Kidney epithelial cell (primary cell): ENCODE measurements around the gene DUSP18. TPM values are rescaled to one million over a fixed set of nuclear protein-coding genes. Genes with fewer than 3 reads are reported as not detected.

Experiments used
- DNase-seq: peaks from one replicate; pipeline ENCODE4 v3.0.0-alpha.2; 2010; ENCODE audit warnings: low read depth
- H3K27me3 ChIP-seq: 2 replicates; pipeline ENCODE4 v1.6.0; 2011; ENCODE audit warnings: low read length; ENCODE audit not compliant: control insufficient read depth, insufficient read depth
- H3K36me3 ChIP-seq: 2 replicates; pipeline ENCODE4 v1.5.1; 2011; ENCODE audit warnings: low read length; ENCODE audit not compliant: control insufficient read depth, insufficient read depth
- H3K4me3 ChIP-seq: 2 replicates; pipeline ENCODE4 v1.5.1; 2011; ENCODE audit warnings: low read depth, mild to moderate bottlenecking, control low read depth, low read length
- CTCF ChIP-seq: IDR thresholded peaks from 2 replicates; pipeline ENCODE4 v1.5.1; 2011; ENCODE audit warnings: mild to moderate bottlenecking, moderate library complexity, low read length, control low read depth, inconsistent platforms; ENCODE audit not compliant: insufficient read depth, poor library complexity, severe bottlenecking
- total RNA-seq: library from RNA; depleted of rRNA; stranded (reverse); fragments of >200 nt; gene quantifications from 2 replicates; pipeline ENCODE4 v1.2.3, GENCODE V29; 2015

Gene DUSP18
- total RNA-seq, 1 donor from 2014 or later: 16.2 TPM

DNA sequence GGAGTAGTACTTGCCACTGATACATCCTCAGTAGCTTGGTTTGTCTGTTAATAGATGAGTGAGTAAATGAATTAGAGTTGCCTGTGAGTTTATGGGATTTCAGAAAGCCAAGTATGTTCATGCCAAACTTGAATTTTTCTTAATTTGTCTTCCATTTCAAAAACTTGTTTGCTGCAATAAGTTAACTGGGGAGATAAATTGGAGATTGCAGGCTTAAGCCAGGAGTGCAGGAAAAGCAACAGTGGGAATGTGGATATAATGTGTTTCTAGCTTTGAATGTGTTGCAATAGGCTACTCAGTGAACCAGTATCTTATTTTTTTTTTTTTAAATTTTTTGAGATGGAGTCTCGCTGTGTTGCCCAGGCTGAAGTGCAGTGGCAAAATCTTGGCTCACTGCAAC lies 35.2 kb upstream of the DUSP18 start:
- DNase-seq: no peak
- H3K36me3 ChIP-seq: no peaks in the 10 kb centered on the region
- TF ChIP-seq CTCF: no peak
- no peaks in the 10 kb centered on the region for H3K27me3 ChIP-seq
- H3K4me3 ChIP-seq: no peak overlapping the region

- Histone ChIP-seq H3K27me3 (no peaks in the 10 kb centered on the region), H3K4me3 (no peak overlapping the region), H3K36me3 (no peaks in the 10 kb centered on the region)
- no peak for TF ChIP-seq CTCF
- DNase-seq: no peak
Observed at GRCh38 chr22:30701872-30702271, 34.2 kb upstream of the DUSP18 start.

GRCh38 chr22:30697975-30698374 lies 30.3 kb upstream of the DUSP18 start:
- no peaks in the 10 kb centered on the region for H3K36me3 ChIP-seq
- no peak for TF ChIP-seq CTCF
- no peak overlapping the region for H3K4me3 ChIP-seq
- H3K27me3 ChIP-seq: peaks cover 2% of the 10 kb centered on the region
- DNase-seq: no peak

- no peak for DNase-seq
- Histone ChIP-seq H3K27me3 (peaks cover 2% of the 10 kb centered on the region), H3K36me3 (no peaks in the 10 kb centered on the region), H3K4me3 (no peak overlapping the region)
- TF ChIP-seq CTCF: no peak
Observed at GRCh38 chr22:30695871-30696655, 28.4 kb upstream of the DUSP18 start.

DNA sequence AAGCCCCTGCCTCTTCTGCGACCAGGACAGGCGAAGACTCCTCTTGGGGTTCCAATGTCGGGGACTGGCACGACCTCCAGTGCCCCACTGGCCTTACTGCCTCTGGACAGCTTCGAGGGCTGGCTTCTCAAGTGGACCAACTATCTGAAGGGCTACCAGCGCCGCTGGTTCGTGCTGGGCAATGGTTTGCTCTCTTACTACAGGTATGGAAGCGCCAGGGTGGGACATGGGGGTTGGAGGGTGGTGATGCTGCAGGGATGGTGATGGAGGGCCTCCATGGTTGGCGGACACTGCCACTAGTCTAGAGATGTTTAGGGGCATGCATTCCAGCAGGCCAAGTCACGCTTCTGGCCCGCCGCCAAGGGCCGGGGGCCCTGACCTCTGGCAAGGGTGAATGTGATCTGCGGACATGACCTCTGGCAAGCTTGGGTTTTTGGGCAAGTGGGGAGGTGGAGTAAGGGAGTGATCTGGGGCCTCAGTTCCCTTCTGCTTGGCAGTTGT lies 27.7 kb upstream of the DUSP18 start:
- peak overlapping the region; percentile 59 for H3K4me3 ChIP-seq
- DNase-seq: no peak
- TF ChIP-seq CTCF: no peak

More for the DNA sequence above, 27.7 kb upstream of the DUSP18 start:
- Histone ChIP-seq H3K27me3 (peaks cover 2% of the 10 kb centered on the region), H3K36me3 (no peaks in the 10 kb centered on the region)
